Subcutaneous adipose tissue (tissue), 4 donors: Measurements from ENCODE around the gene RASA3. TPM values are rescaled to one million over a fixed set of nuclear protein-coding genes. Genes with fewer than 3 reads are reported as not detected.

Experiments
- total RNA-seq, 4 donors: library from RNA; depleted of rRNA; stranded (reverse); fragments of >200 nt; gene quantifications; one replicate each; pipeline ENCODE4 v1.1.0, GENCODE V29; 2016
- TF ChIP-seq, protein P1 (sequence below): fragments of 450-650 bp; IDR thresholded peaks from one replicate; pipeline ENCODE4 v1.5.1; 2016; ENCODE audit warnings: low read depth, mild to moderate bottlenecking, control low read depth, antibody characterized with exemption, moderate library complexity

Gene RASA3
- total RNA-seq, 4 donors from 2014 or later = 36.9 to 70.1 (median 46.3) TPM

GRCh38 chr13:114141261-114141996, 9.0 kb upstream of the RASA3 start:
- TF ChIP-seq, protein P1, sequence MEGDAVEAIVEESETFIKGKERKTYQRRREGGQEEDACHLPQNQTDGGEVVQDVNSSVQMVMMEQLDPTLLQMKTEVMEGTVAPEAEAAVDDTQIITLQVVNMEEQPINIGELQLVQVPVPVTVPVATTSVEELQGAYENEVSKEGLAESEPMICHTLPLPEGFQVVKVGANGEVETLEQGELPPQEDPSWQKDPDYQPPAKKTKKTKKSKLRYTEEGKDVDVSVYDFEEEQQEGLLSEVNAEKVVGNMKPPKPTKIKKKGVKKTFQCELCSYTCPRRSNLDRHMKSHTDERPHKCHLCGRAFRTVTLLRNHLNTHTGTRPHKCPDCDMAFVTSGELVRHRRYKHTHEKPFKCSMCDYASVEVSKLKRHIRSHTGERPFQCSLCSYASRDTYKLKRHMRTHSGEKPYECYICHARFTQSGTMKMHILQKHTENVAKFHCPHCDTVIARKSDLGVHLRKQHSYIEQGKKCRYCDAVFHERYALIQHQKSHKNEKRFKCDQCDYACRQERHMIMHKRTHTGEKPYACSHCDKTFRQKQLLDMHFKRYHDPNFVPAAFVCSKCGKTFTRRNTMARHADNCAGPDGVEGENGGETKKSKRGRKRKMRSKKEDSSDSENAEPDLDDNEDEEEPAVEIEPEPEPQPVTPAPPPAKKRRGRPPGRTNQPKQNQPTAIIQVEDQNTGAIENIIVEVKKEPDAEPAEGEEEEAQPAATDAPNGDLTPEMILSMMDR = no peak

DNA sequence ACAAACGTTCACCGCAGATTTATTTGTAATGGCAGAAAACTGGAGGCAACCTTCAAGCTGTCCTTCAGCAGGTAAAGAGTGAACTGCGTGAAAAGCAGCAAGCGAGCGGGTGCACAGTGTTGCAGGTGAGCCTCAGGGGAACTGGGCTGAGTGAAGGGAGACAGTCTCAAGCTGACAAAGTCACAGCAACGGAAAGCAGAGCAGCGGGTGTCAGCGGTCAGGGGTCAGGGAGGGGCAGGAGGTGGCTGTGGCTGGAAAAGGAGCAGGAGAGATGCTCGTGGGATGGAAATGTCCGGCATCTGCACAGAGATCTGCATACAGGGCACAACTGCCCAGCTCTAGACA, 8.5 kb upstream of the RASA3 start:
- TF ChIP-seq, protein P1 = no peak

DNA sequence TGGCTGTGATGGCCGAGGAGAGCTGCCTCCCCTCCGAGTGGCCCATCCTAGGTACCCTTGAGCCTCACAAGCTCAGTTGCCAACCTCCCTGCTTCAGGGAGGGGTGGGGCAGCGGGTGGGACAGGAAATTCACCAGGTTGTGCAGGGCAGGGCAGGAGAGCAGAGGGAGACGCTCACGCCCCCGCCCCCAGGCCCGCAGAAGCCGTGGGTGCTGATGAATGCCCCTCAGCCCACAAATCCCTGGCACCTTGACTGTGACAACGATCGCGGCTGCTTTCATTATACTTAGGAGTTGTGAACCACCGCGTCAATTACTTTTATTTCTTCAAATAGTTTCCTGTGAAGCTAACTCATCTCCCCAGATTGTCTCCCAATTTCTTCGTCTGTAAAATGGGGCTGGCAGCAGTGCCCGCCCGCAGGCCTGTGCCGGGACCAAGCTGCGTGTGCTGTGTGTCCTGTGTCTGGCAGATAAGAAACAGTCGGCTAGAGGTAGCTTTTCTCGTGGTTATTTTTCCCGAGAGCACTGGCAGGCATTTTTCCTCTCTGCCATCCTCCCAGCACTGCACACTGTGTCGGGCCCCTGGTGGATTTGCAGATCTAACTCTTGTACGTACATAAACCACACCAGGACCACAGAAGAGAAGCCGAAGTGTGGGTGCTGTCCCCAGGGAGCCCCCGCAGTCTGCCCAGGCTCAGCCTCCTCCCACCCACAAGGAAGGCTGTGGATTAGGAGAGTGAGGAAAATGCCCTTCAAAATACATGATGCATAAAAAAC, 7.9 kb upstream of the RASA3 start:
- TF ChIP-seq, protein P1 = no peak

DNA sequence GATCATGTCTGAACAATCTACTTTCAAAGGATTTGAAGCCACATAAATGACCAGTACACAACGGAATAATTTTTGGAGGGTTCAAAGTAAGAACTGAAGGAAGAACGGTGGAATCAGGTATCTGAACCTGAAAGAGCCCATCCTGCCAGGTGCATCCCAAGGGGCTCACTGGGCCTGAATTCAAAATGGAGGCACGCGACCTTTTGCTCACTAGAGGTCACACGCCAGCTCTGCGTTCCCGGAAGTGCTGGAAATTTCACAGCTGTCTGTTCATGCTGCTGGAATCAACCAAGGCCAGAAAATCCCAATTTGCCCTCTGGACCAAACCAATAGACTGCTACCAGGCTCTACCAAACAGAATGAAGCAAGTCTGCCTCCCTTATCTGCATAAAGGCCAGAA, 4.2 kb upstream of the RASA3 start:
- TF ChIP-seq, protein P1 = no peak

GRCh38 chr13:114135731-114136171, 3.3 kb upstream of the RASA3 start:
- TF ChIP-seq, protein P1 = no peak

- TF ChIP-seq, protein P1 = no peak
Observed at GRCh38 chr13:114134944-114135610, 2.7 kb upstream of the RASA3 start.
